HepG2 (cell line): Measurements from ENCODE around the gene MCC. TPM values are rescaled to one million over a fixed set of nuclear protein-coding genes. Genes with fewer than 3 reads are reported as not detected.

ENCODE experiments used
- CREB1 ChIP-seq, 2 experiments: fragments of 450-650 bp in 1 of 2; IDR thresholded peaks; 2 replicates each; pipeline ENCODE4 v1.6.1; 2016 to 2017; ENCODE audit warnings: control low read depth in 1 of 2, mild to moderate bottlenecking in 1 of 2, missing compliant biosample characterization in 1 of 2, missing genetic modification characterization in 1 of 2
- DZIP1 ChIP-seq: sonication (generic); formaldehyde crosslinking; IDR thresholded peaks from 2 replicates; pipeline ENCODE4 v1.5.0; 2020; ENCODE audit warnings: mild to moderate bottlenecking, missing genetic modification reagents
- IKZF4 ChIP-seq: sonication (generic); formaldehyde crosslinking; IDR thresholded peaks from 2 replicates; pipeline ENCODE4 v1.5.1; 2020; ENCODE audit warnings: borderline replicate concordance, mild to moderate bottlenecking, low read depth, missing genetic modification reagents; ENCODE audit errors: not compliant biosample characterization
- LBX2 ChIP-seq: sonication (generic); formaldehyde crosslinking; IDR thresholded peaks from 2 replicates; pipeline ENCODE4 v1.5.0; 2020; ENCODE audit warnings: missing genetic modification reagents, mild to moderate bottlenecking, borderline replicate concordance
- PREB ChIP-seq: sonication (generic); formaldehyde crosslinking; IDR thresholded peaks from 2 replicates; pipeline ENCODE4 v1.4.0; 2020; ENCODE audit warnings: missing genetic modification reagents
- RXRA ChIP-seq: sonication (generic); formaldehyde crosslinking; IDR thresholded peaks from 2 replicates; pipeline ENCODE4 v1.5.1; 2020; ENCODE audit warnings: missing genetic modification reagents
- SAP130 ChIP-seq: IDR thresholded peaks from 2 replicates; pipeline ENCODE4 v1.6.1; 2016; ENCODE audit warnings: low read depth
- THAP7 ChIP-seq: sonication (generic); formaldehyde crosslinking; IDR thresholded peaks from 2 replicates; pipeline ENCODE4 v1.8.1; 2023; ENCODE audit warnings: mild to moderate bottlenecking, missing genetic modification reagents
- XRCC5 ChIP-seq: fragments of 200-400 bp; formaldehyde crosslinking; optimal IDR thresholded peaks from 2 replicates; pipeline ENCODE3; 2017; ENCODE audit warnings: mild to moderate bottlenecking, low read length
- ZFP1 ChIP-seq: IDR thresholded peaks from 2 replicates; pipeline ENCODE4 v1.6.1; 2016
- ZMAT3 ChIP-seq: sonication (generic); formaldehyde crosslinking; conservative IDR thresholded peaks from 2 replicates; pipeline ENCODE4 v1.7.0; 2021; ENCODE audit warnings: missing genetic modification reagents
- ZNF557 ChIP-seq: sonication (generic); formaldehyde crosslinking; IDR thresholded peaks from 2 replicates; pipeline ENCODE4 v1.4.0; 2020; ENCODE audit warnings: missing genetic modification reagents
- ZNF777 ChIP-seq: sonication (generic); formaldehyde crosslinking; IDR thresholded peaks from 2 replicates; pipeline ENCODE4 v1.4.0; 2020; ENCODE audit warnings: missing genetic modification reagents
- polyA plus RNA-seq, 8 experiments: library from polyadenylated mRNA; depleted of rRNA in 3 of 8; stranded (reverse) in 7 of 8; unstranded in 1 of 8; fragments of >200 nt; fragmentation: Illumina TruSeq in 4 of 8; extraction: Trizol in 4 of 8; gene quantifications; 2 replicates each; pipeline versions ENCODE4 v1.2.1 to v1.2.3, GENCODE V29; 2011 to 2016; ENCODE audit warnings: low read depth in 4 of 8, missing spikeins in 1 of 8, mixed read lengths in 1 of 8; ENCODE audit not compliant: insufficient read depth in 1 of 8
- total RNA-seq, 5 experiments: library from RNA; depleted of rRNA; stranded (reverse); fragments of >200 nt; fragmentation: Illumina TruSeq; extraction: Trizol; gene quantifications; 2 replicates each; pipeline ENCODE4 v1.2.3, GENCODE V29; 2016; ENCODE audit warnings: low read depth in 1 of 5
- TF ChIP-seq, protein P1 (sequence below): IDR thresholded peaks from 2 replicates; pipeline ENCODE4 v1.6.1; 2016; ENCODE audit warnings: missing compliant biosample characterization, missing genetic modification reagents, borderline replicate concordance
- TF ChIP-seq, protein P2 (sequence below): sonication (generic); formaldehyde crosslinking; IDR thresholded peaks from 2 replicates; pipeline ENCODE4 v1.4.0; 2020; ENCODE audit warnings: missing genetic modification reagents

The MCC gene
- total and polyA plus RNA-seq, 2 of the 13 experiments (the other 11 are each of a cell fraction or from before 2014, with no cell fraction given): 0.55 to 2.4 TPM

DNA sequence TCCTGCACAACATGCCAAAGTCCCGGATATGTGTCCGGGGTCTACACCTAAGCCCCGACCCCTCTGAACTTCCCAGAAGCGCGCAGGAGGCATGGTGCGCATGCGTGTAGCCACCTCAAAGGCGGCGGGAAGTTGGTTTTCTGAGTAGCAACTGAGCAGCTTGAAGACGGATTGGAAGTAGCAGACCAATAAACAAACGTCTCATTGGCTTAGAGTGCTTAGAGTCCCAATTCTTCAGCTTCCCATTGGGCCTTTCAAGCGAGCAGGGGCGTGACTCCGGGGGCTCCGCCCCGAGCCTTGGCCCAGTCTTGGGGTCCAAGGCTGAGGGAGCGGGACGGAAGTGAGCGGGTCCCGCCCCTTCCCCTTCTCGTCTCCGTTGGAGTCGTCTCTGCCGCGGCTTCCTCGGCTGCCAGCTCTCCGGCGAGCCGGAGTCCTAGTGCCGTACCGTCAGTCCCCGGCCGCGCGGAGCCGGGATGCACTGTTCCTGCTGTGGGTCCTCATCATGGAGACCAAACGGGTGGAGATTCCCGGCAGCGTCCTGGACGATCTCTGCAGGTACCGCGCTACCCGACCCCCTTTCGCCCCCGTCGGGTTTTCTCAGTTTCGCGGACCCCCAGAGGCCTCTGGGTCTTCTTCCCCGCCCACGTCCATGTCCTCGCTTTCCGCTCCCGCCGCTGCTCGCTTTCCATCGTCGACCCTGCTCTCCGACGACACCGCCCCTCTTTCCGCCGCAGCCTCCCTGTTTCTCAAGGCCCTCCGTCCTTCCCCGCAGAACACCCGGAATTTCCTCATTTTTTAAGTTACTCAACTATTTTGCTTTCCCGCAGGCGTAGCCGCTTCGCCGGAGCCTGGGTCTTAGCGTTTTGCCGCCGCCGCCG is 511.6 kb downstream of the MCC start, which contains the start of gene DCP2 (continued):
- TF ChIP-seq ZNF777 (CRISPR knock-in tag) (peak; percentile 89), ZMAT3 (CRISPR knock-in tag) (peak; percentile 85; the same call in 1 of the 2 replicates), SAP130 (CRISPR knock-in tag) (peak; percentile 86), PREB (no peak), CREB1 (IDR thresholded peaks at IDR 0.05) (0 out of 2 replicates have a peak, but pooled peaks have one; percentile 39), CREB1 (CRISPR knock-in tag; IDR thresholded peaks at IDR 0.05) (no peak), THAP7 (peak; percentile 86), IKZF4 (CRISPR knock-in tag) (peak; percentile 79), RXRA (CRISPR knock-in tag) (peak; percentile 48; the same call in 1 of the 2 replicates), LBX2 (CRISPR knock-in tag) (no peak), XRCC5 (peak; percentile 26), DZIP1 (CRISPR knock-in tag) (no peak), ZNF557 (CRISPR knock-in tag) (peak; percentile 35; the same call in 1 of the 2 replicates), ZFP1 (CRISPR knock-in tag) (peak; percentile 41; the same call in 1 of the 2 replicates)
- TF ChIP-seq, protein P1, sequence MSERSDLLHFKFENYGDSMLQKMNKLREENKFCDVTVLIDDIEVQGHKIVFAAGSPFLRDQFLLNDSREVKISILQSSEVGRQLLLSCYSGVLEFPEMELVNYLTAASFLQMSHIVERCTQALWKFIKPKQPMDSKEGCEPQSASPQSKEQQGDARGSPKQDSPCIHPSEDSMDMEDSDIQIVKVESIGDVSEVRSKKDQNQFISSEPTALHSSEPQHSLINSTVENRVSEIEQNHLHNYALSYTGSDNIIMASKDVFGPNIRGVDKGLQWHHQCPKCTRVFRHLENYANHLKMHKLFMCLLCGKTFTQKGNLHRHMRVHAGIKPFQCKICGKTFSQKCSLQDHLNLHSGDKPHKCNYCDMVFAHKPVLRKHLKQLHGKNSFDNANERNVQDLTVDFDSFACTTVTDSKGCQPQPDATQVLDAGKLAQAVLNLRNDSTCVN (CRISPR knock-in tag): peak; percentile 34; the same call in 1 of the 2 replicates
- TF ChIP-seq, protein P2, sequence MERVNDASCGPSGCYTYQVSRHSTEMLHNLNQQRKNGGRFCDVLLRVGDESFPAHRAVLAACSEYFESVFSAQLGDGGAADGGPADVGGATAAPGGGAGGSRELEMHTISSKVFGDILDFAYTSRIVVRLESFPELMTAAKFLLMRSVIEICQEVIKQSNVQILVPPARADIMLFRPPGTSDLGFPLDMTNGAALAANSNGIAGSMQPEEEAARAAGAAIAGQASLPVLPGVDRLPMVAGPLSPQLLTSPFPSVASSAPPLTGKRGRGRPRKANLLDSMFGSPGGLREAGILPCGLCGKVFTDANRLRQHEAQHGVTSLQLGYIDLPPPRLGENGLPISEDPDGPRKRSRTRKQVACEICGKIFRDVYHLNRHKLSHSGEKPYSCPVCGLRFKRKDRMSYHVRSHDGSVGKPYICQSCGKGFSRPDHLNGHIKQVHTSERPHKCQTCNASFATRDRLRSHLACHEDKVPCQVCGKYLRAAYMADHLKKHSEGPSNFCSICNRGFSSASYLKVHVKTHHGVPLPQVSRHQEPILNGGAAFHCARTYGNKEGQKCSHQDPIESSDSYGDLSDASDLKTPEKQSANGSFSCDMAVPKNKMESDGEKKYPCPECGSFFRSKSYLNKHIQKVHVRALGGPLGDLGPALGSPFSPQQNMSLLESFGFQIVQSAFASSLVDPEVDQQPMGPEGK (CRISPR knock-in tag): peak; percentile 32
